SIG-M5 (cell line): Measurements from ENCODE around the gene MRPS31.

ENCODE experiments used
- DNase-seq: peaks from one replicate; lab custom pipeline; 2025; lab: John Stamatoyannopoulos, UW

The MRPS31 gene

DNA sequence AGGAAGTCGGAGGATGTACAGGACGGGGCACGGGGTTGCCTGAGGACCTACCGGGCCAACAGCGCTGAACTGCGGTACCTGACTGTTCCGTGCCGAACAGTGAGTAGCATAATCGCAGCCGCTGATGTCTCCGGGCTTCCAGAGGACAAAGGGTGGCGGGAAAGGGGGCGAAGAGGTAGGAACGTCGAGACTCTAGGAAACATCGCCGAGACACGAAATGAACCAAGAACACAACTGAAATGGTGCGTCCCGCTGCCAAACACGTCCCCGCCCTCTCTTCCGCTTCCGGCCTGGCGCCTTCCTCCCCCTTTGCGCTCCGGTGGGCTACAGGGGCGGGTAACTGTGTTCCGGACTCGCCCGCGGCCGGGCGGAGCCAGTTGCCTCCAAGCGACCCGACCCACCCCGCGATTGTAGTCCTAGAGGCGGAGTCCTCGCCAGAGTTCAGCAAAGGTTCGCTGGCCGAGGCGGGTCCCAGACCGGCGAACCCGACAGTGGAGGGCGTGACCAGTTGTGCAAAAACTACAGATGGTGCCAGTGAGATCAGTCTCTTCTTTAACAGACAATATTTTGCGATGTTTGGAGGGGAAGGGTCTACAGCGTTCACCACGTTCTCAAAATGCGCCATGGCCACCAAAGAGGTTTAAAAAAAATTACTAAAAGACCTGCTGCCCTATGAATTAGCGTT is at the start of gene MRPS31:
TSS of gene MRPS31 (minus strand) at position 257 of the 685 bp plus-strand sequence. CDS start at position 203, 54 bp downstream.
- peak; percentile 65 for DNase-seq

DNA sequence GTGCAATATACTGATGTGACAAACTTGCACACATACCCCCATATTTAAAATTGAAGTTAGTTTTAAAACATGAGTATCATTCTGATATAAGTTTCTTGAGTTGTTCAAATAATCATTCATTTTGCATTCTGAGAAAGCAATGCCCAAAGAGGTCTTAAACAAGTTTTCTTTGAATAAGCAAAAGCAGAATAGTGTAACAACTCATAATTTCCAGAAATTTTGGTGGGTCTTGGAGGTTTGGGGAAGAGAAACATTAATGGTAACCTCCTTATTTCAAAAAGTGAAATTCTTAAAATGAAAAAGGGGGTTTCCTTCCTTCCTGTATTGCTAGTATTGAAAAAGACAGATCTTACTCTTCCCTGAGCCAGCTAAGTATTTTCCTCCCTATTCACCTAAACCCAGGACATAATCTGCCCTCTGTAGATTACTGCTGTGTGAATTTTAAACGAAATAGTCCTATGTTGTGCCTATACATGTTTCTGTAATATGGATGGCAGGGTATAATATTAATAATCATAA is 48.9 kb upstream of the MRPS31 start:
- no peak for DNase-seq

DNA sequence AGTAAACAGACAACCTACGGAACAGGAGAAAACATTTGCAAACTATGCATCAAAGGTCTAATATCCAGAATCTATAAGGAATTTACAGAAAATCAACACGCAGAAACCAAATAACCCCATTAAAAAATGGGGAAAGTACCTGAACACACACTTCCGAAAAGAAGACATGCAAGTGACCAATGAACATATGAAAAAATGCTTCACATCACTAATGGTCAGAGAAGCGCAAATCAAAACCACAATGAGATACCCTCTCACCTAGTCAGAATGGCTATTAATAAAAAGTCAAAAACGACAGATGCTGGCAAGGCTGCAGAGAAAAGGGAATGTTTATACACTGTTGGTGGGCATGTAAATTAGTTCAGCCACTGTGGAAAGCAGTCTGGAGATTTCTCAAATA is 47.9 kb upstream of the MRPS31 start:
- no peak for DNase-seq

DNA sequence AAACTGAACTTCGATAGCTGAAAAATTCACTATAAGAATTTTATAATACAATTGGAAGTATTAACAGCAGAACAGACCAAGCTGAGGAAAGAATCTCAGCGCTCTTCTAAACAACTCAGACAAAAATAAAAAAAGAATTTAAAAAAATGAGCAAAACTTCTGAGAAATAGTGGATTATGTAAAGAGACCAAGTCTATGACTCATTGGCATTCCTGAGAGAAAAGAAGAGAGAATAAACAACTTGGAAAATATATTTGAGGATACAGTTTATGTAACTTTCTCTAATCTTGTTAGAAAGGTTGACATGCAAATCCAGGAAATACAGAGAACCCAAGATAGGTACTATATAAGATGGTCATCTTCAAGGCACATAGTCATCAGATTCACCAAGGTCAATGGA is 43.8 kb upstream of the MRPS31 start:
- DNase-seq, result no peak

DNA sequence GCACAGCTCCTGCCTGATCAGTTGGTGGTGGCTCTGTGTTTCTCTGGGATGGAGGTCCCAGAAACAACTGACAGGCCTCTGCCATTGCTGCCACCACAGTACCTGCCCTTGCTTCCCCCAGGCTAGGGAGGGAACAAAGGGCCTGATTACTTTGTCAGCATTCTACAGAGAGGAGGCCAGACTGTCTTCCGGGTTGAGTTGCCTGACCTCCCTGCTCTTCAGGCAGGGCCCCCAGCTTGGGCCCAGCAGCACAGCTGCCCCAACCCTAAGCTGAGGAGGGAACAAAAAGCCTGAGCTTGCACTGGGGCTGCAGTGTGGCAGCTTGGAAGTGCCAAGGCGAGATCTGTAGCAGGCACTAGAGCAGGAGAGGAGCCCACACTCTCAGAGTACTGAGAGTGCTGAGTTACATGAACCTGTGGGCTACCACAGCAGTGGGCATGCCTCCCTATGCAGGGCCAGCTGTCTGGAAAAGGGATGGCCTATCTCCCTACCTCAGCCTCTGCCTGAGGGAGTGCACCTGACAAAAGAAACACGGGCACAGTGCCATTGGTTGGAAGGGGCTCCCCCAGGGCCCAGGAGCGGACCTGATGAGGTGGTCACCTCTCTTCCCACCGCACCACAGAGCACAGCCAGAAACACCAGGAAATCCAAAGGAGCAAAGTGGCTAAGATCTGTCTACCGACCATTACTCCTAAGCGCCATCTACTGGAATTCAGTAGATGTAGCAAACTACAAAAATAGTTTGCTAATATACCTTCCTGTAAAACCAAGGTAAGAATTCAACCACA is 42.9 kb upstream of the MRPS31 start:
- no peak for DNase-seq

DNA sequence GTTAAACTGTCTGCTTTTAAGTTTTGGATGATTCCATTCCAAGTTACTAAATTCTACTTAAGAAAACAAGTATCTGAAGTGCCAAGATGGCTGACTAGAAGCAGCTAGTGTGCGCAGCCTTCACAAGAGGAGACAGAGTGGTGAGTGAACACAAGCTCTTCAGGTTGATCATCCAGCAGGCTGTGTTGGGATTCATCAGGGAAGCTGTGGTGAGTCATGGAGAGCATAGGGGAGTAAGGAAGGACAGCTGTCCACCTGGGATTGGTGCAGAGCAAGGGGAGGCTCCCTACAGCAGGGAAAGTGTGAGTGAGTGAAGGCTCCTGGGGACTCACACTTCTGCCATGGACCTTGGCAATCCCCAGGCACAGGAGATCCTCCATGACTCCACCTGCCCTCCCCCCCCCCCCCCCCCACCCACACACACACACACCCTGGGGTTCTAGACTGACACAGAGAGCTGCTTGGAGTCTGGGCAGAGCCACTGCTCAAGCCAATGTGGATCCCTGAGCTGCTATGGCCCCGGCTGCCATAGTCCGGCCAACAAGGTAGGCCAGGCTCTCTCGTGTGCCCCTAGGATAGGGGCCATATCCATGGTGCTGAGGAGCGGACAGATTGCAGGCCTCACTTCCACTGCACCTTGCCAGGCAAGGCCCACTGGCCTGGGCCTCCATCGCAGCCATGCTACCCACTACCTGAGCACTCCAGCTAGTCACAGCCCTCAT is 41.9 kb upstream of the MRPS31 start:
- no peak for DNase-seq

DNA sequence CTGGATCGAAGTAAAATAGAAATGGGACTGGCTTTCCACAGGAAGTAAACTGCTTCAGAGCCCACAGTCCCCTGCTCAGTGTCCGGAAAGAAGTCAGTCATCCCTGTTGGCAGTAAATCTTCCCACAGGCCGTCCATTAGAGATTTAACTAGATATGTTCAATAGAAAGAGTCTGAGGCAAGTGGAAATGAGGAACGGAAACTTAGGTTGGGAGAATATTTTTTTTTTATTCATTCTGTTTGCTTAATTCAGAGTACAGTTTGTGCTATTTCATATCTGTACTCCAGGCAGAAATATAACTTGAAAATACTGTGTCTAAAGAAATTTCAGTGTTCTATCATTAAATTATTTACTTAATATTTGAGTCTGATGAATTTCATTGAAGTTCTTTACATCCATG is 41.1 kb upstream of the MRPS31 start:
- peak; percentile 35 for DNase-seq

DNA sequence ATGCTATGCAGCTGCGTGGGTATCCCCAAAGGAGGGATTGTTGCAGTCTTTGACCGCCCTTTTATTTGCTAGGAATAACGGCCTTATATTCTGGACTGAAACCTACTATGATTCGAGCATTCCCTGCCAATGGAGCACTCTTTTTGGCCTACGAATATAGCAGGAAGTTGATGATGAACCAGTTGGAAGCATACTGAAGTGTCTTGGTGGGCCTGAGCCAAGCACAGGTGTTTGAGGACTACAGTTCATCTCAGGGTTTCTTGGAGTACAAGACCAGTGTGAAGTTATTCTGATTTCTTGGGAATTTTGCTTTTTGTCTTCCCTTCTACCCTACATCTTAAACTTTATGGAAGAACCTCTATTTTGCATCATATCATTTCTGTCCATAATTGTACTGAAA is 38.5 kb upstream of the MRPS31 start:
- no peak for DNase-seq

DNA sequence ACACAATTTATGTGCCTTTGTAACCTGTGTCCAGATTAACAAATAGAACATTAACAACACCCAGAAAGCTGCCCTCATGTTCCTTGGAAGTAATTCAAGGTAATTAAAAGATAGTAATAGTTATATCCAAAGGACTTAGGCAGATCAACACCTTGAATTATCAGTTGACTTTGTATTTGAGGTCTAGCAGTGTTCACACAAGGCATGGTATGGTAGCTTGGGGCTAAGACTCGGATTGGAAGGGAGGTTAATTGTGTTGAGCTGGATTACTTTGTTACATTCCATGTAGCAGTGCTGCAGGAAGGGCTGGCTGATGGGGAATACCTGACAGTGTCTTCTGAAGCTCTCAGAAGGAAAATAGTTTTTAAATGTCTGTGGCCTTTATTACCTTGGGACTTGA is 35.3 kb upstream of the MRPS31 start:
- DNase-seq, result no peak

DNA sequence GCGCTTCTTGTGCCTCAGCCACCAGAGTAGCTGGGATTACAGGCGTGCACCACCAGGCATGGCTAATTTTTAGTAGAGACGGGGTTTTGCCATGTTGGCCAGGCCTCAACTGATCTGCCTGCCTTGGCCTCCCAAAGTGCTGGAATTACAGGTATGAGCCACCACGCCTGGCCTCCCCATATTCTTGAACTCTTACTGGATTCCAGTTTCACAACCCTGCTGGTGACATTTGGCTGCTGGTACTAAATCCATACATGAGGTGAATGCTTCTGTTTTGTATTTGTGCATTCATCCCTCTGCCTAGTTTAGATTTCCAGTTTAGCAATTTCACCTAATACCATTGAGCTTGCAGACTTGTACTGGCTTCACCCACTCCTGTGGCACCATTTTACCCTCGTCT is 32.3 kb upstream of the MRPS31 start:
- DNase-seq, result no peak

DNA sequence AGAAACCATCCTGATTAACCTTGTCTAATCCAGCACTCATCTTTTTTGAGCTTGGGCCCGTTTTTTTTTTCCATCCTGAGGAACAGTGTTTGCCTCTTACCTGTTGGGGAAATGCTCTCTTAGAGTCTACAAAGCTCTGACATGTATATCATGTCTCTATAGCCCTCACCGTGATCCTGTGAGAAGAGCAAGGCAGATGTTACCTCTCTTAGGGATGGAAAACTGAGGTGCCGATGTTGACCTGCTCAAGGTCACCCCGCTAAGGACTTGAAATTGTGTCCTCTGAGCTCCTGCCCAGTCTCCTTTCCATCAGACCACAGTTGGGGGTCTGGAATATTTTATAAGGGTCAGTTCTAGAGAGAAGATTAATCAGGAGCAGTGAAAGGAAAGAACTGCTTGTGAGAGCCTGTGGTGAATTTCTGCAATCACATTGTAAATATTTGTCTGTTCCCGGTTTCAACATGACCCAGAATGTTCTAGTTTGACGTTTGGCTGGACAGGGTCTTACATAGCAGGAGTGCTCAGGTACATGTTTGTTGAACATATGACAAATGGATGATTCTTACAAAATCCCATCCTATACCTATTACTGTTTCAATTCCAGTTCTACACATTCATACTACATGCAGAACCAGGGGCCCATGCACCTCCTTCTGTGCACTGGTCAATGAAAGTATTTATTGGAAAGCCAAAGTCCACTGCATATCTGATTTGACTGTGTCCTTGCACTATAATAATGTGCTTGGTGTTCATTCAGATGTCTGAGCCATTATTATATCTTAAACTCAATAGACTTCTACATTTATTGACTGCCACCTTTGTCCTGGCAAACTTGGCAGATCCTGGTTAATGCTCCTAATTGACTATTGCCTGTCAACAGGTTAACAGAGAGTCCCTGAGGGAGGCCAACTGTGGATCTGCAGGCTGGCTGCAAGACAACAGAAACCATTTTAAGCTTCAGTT is 30.5 kb upstream of the MRPS31 start:
- DNase-seq, result no peak

DNA sequence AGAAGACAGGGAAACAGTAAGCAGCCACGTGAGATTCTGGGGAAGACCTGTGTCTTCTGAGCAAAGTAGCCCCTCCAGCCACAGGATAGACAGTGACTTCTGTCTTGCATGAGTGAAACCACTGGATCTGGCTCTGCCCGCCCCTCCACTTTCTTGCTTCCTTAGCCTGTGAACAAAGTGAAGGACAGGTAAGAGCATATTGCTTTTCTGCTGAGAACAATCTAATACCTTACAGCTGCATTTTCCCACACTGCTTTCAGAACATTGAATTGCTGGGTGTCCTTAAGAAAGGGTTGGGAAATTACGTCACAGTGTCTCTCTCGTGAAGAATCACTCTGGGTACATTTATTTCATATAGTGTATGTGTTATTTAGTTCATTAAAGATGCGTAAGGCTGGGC is 29.6 kb upstream of the MRPS31 start:
- no peak for DNase-seq

DNA sequence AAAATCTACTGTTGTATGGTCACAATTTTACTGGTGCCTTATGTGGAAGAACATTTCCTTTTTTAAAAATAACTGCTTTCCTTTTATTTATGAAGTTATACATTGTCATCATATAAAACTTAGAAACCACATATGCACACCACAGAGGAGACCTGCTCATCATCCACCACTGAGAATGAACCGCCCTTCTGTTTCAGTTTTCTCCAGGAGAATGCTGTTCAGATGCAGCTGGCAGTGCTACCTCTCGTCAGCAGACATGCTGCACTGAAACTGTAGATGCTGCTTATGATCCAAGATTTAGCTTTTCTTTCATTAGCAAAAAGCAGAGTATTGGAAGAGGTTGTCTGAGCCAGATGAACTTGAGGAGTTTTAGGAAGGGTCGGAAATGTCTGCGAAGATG is 28.5 kb upstream of the MRPS31 start:
- no peak for DNase-seq

DNA sequence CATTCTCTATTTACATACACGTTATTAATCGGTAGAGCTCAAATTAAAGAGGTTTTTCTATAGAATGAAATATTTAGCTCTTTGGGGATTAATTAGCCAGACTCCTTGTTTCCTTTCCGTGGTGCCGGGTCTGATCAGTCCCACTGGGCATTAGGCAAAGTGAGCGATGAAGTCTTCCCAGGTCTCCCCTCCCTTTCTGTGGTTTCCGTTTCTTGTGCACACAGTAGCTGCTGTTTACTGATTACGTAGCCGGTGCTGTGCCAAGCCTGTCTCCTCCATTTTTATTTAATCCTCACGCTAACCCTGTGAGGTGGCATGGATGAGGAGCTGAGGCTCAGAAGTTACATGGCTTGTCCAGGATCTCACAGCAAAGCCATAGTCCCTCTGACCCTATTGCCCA is 27.4 kb upstream of the MRPS31 start:
- no peak for DNase-seq

DNA sequence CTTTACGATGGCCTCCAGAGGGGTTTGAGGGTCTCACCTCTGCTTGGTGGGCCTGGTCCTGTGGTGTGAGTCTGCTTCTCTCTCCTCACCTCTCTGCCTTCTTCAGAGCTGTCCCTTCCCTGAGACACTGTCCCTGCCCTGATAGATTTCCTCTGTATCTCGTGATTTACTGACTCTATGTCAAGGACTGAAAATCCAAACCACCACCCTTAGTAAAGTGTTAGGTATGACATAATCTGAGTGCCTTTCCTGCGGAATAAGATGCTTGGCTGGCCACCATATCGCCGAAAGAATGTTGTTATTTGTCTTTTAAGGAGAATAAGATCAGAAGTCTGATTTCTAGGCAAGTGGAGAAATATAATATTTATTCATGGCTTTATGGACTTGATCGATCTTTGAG is 25.7 kb upstream of the MRPS31 start:
- DNase-seq, result no peak

DNA sequence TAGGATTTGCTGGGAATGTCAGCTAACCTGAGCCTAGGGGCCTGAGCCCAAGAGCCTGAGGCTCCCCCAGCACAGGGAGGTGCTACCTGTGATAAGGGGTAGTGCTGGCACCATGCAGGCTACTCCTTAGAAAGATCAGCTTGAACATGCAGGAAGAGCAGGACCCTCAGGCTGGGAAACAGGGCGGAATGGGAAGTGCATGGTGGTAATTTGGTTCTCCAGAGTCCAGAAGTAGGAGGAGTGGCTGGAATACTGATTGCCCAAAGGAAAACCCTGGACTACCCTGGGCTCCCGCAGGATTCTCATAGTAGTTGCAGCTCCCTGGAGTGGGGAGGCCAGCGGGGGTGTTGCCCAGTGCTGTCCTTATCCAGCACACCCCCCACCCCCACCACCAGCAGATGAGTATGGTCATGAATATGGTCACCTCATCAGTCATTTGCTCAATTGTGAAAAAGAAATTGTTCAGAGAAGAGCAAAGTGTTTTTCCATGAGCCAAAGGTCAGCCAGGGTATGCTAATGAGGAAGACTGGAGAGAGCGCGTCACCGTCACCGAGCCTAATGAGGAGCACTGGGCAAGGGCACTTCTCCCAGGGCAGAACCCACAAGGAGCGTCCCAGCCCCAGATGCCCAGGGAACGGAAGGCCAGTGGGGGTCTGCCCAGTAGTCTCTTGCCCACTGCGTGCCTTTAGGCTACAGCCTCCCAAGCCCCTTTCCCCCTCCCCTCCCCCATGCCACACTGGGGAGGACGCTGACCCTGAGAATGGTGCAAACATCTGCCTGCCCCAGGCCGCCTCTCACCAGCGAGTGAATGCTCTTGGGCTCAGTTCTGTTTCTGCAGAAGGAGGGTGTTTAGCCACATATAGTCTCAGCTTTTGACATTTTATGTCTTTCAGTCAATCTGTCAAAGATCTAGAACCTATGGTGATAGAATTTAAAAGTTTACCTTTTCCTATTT is 23.7 kb upstream of the MRPS31 start:
- no peak for DNase-seq

DNA sequence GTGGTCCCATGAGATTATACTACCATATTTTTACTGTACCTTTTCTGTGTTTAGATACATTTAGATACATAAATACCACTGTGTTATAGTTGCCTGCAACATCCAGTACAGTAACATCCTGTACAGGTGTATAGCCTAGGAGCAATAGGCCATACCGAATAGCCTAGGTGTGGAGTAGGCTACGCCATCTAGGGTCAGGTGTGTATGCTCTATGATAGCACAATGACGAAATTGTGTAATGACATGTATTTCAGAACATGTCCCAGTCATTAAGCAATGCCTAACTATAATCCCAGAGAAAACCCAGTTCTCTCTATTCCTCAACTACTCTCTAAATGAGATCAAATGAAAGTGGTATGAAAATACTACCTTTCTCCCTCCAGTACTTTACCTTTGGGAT is 22.3 kb upstream of the MRPS31 start:
- DNase-seq, result no peak

DNA sequence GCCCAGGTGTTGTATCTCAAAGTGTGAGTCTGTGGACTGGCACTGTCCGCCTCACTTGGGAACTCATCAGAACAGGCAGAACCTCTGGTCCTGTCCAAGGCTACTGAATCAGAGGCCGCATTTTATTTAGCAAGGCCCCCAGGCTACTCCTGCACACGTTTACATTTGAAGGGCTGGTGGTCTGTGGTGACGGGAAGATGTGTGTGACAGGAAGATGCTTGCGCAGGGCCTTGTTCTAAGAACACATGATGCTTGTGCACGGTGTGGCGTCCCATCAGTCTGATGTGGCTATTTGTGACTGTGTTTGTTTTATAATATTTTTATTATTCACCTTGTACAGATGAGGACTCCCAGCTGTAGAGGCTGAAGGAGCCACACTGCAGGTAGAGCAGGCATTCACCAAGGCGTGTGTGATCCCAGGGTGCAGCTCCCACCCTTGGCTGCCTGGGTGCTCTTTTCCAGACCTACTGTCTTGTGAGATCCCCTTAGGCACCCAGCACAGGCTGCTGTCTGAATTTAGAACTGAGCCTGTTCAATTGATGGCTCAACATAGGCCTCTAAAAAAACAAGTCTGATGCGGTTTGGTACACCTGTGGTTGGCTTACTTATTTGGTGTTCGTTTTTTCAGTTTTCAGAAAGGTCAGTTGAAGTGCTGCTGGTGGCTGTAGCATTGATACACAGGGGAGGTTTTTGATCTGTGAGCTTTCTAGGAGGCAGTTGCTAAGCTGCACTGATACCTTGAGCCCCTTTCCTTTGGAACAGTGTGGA is 21.5 kb upstream of the MRPS31 start:
- no peak for DNase-seq

DNA sequence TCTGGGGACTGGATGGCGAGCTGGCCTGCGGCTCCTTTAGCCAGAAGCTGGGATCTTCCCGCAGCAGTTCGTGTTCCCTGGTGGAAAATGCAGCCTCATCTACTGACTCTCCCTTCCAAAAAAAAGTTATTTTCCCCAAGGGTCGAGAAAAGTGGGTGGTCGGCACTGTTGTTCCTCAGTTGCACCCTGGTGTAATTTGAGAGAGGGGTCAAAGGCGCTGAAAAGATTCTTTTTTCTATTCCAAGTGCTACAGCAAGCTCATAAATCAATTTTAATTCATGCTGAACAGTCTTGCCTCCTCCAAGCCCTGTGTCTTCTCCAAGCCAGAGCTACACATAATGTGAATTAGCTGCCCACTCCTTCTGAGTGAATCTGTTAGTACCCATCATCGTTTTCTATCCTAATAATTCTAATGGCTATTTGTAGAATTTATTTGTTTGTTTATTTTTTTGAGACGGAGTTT is 19.2 kb upstream of the MRPS31 start:
- no peak for DNase-seq
